H1 (cell line): ENCODE measurements around the gene BCKDHA. TPM values are rescaled to one million over a fixed set of nuclear protein-coding genes. Genes with fewer than 3 reads are reported as not detected.

Source experiments
- CTCF ChIA-PET: fragments of 300-600 bp; sonication (Branson Sonifier 250); formaldehyde crosslinking; loops from one replicate; lab custom pipeline; 2021; ENCODE audit not compliant: partially characterized antibody; lab: Charles Lee
- POLR2A ChIA-PET: fragments of 300-600 bp; sonication (Branson Sonifier 250); formaldehyde crosslinking; loops from one replicate; lab custom pipeline; 2021; ENCODE audit warnings: inconsistent platforms; ENCODE audit not compliant: partially characterized antibody; lab: Charles Lee
- DNase-seq, 2 experiments: peaks; one replicate each; pipeline versions ENCODE4 v3.0.0 to v3.0.0-alpha.2; 2010 to 2022; ENCODE audit warnings: low spot score in 2 of 2, low read depth in 1 of 2, mixed read lengths in 1 of 2
- FAIRE-seq: peaks from 2 replicates; lab custom pipeline; 2011; peaks lifted over from hg19 to GRCh38; lab: Jason Lieb, UNC
- H2AFZ ChIP-seq: 2 replicates; pipeline ENCODE4 v1.8.1; 2012; ENCODE audit warnings: low read length, inconsistent platforms
- H2AK5ac ChIP-seq: 2 replicates; pipeline ENCODE4 v1.6.1; 2013; ENCODE audit warnings: low read depth, low read length
- H2BK120ac ChIP-seq: replicated peaks from 2 replicates; pipeline ENCODE3; 2013; ENCODE audit warnings: low read depth, low read length, inconsistent platforms
- H2BK12ac ChIP-seq: 2 replicates; pipeline ENCODE4 v1.6.1; 2013; ENCODE audit warnings: low read depth, low read length
- H2BK15ac ChIP-seq: 2 replicates; pipeline ENCODE4 v1.6.1; 2013; ENCODE audit warnings: low read length
- H2BK20ac ChIP-seq: 2 replicates; pipeline ENCODE4 v1.6.1; 2013; ENCODE audit warnings: low read length
- H2BK5ac ChIP-seq: 2 replicates; pipeline ENCODE4 v1.6.1; 2013; ENCODE audit warnings: low read depth, low read length
- H3K14ac ChIP-seq: 2 replicates; pipeline ENCODE4 v1.6.1; 2013; ENCODE audit warnings: inconsistent platforms; ENCODE audit not compliant: insufficient read length
- H3K18ac ChIP-seq: 2 replicates; pipeline ENCODE4 v1.6.1; 2013; ENCODE audit warnings: low read length; ENCODE audit errors: extremely low read depth
- H3K23ac ChIP-seq: 2 replicates; pipeline ENCODE4 v1.6.1; 2013; ENCODE audit warnings: inconsistent platforms; ENCODE audit not compliant: insufficient read length
- H3K23me2 ChIP-seq: 2 replicates; pipeline ENCODE4 v1.6.1; 2013; ENCODE audit warnings: low read depth, low read length
- H3K27ac ChIP-seq: 2 replicates; pipeline ENCODE4 v1.6.1; 2011; ENCODE audit warnings: low read depth, low read length, inconsistent platforms
- H3K27me3 ChIP-seq, 4 experiments: replicated peaks in 1 of 4; 1 replicate in 1 of 4; 2 replicates in 3 of 4; pipeline versions ENCODE4 v1.6.1 to v1.8.1; 2011 to 2013; ENCODE audit warnings: low read length in 3 of 4, mild to moderate bottlenecking in 3 of 4, inconsistent platforms in 2 of 4, mixed read lengths in 2 of 4, moderate library complexity in 1 of 4; ENCODE audit not compliant: control insufficient read depth in 3 of 4, insufficient read depth in 3 of 4; ENCODE audit errors: extremely low read depth in 1 of 4
- H3K36me3 ChIP-seq, 4 experiments: 2 replicates each; pipeline versions ENCODE4 v1.6.1 to v1.8.1; 2011 to 2013; ENCODE audit warnings: mild to moderate bottlenecking in 4 of 4, low read length in 3 of 4, moderate library complexity in 2 of 4, control low read depth in 1 of 4, inconsistent platforms in 1 of 4; ENCODE audit not compliant: insufficient read depth in 4 of 4, control insufficient read depth in 2 of 4
- H3K4ac ChIP-seq: replicated peaks from 2 replicates; pipeline ENCODE3; 2013; ENCODE audit warnings: low read length, low read depth, mixed read lengths, inconsistent platforms; ENCODE audit not compliant: insufficient read length
- H3K4me1 ChIP-seq, 4 experiments: replicated peaks in 1 of 4; 1 replicate in 1 of 4; 2 replicates in 3 of 4; pipeline versions ENCODE4 v1.6.1 to v1.8.1; 2011 to 2013; ENCODE audit warnings: low read length in 3 of 4, inconsistent platforms in 2 of 4, mixed read lengths in 1 of 4; ENCODE audit not compliant: insufficient read depth in 4 of 4, control insufficient read depth in 3 of 4
- H3K4me2 ChIP-seq, 2 experiments: 2 replicates each; pipeline versions ENCODE4 v1.6.1 to v1.8.1; 2011 to 2013; ENCODE audit warnings: low read depth in 2 of 2, low read length in 2 of 2, control low read depth in 1 of 2, inconsistent platforms in 1 of 2, mild to moderate bottlenecking in 1 of 2; ENCODE audit not compliant: insufficient read depth in 1 of 2
- H3K4me3 ChIP-seq, 4 experiments: fragments of 200-600, 300-600 bp in 1 of 4; sonication (generic), shearing (Covaris generic), sonication (Bioruptor Twin) in 1 of 4; 2 replicates each; pipeline versions ENCODE4 v1.5.1 to v1.8.1; 2011 to 2016; ENCODE audit warnings: low read length in 4 of 4, low read depth in 3 of 4, control low read depth in 2 of 4, inconsistent platforms in 2 of 4, mild to moderate bottlenecking in 2 of 4, mixed read lengths in 1 of 4, moderate library complexity in 1 of 4; ENCODE audit not compliant: insufficient read depth in 2 of 4; ENCODE audit errors: extremely low read depth in 1 of 4
- H3K56ac ChIP-seq: replicated peaks from 2 replicates; pipeline ENCODE3; 2013; ENCODE audit warnings: low read depth, mild to moderate bottlenecking, mixed read lengths, low read length, inconsistent platforms; ENCODE audit not compliant: insufficient read length
- H3K79me1 ChIP-seq: 2 replicates; pipeline ENCODE4 v1.6.1; 2013; ENCODE audit warnings: low read depth, low read length, control low read depth
- H3K79me2 ChIP-seq, 2 experiments: 2 replicates each; pipeline versions ENCODE4 v1.6.1 to v1.8.1; 2012 to 2013; ENCODE audit warnings: low read length in 2 of 2, mild to moderate bottlenecking in 2 of 2, inconsistent platforms in 1 of 2; ENCODE audit not compliant: insufficient read depth in 2 of 2, control insufficient read depth in 1 of 2
- H3K9ac ChIP-seq, 4 experiments: replicated peaks in 1 of 4; 1 replicate in 1 of 4; 2 replicates in 3 of 4; pipeline versions ENCODE4 v1.6.1 to v1.8.1; 2011 to 2013; ENCODE audit warnings: low read depth in 3 of 4, low read length in 3 of 4, control low read depth in 2 of 4, mild to moderate bottlenecking in 2 of 4, moderate library complexity in 2 of 4, inconsistent platforms in 1 of 4; ENCODE audit errors: extremely low read depth in 1 of 4
- H3K9me3 ChIP-seq, 2 experiments: 2 replicates each; pipeline versions ENCODE4 v1.6.1 to v1.8.1; 2012 to 2013; ENCODE audit warnings: mild to moderate bottlenecking in 2 of 2, moderate library complexity in 2 of 2, control low read depth in 1 of 2, inconsistent platforms in 1 of 2, low read depth in 1 of 2, low read length in 1 of 2, mixed read lengths in 1 of 2; ENCODE audit not compliant: insufficient read depth in 2 of 2
- H4K20me1 ChIP-seq, 2 experiments: replicated peaks in 1 of 2; 2 replicates each; pipeline versions ENCODE3 to v1.8.1; 2011 to 2013; ENCODE audit warnings: inconsistent platforms in 2 of 2, low read length in 2 of 2, mild to moderate bottlenecking in 1 of 2; ENCODE audit not compliant: insufficient read depth in 2 of 2, control insufficient read depth in 1 of 2
- H4K5ac ChIP-seq: 2 replicates; pipeline ENCODE4 v1.6.1; 2013; ENCODE audit warnings: low read length, low read depth, mixed read lengths, inconsistent platforms; ENCODE audit not compliant: insufficient read length
- H4K8ac ChIP-seq: 2 replicates; pipeline ENCODE4 v1.8.0; 2013; ENCODE audit warnings: mild to moderate bottlenecking, moderate library complexity, low read length, inconsistent platforms; ENCODE audit not compliant: insufficient read depth; ENCODE audit errors: extremely low read depth
- H4K91ac ChIP-seq: replicated peaks from 2 replicates; pipeline ENCODE3; 2013; ENCODE audit warnings: low read length, mixed read lengths, inconsistent platforms; ENCODE audit not compliant: insufficient read length
- CBX5 ChIP-seq: fragments of 300-800, 300-1000 bp; sonication (generic); IDR thresholded peaks from 2 replicates; pipeline ENCODE4 v1.7.1; 2016; ENCODE audit warnings: antibody characterized with exemption, low read length, low read depth
- CEBPB ChIP-seq: IDR thresholded peaks from 2 replicates; pipeline ENCODE4 v1.6.1; 2012; ENCODE audit warnings: low read depth, low read length
- EP300 ChIP-seq, 2 experiments: IDR thresholded peaks; 1 replicate in 1 of 2; 2 replicates in 1 of 2; pipeline ENCODE4 v1.6.1; 2011 to 2012; ENCODE audit warnings: low read depth in 2 of 2, low read length in 2 of 2, mild to moderate bottlenecking in 2 of 2, borderline replicate concordance in 1 of 2, inconsistent platforms in 1 of 2, moderate library complexity in 1 of 2
- FOSL1 ChIP-seq: IDR thresholded peaks from 2 replicates; pipeline ENCODE4 v1.6.1; 2011; ENCODE audit warnings: mild to moderate bottlenecking, low read depth, low read length, moderate library complexity; ENCODE audit not compliant: insufficient read depth
- JUN ChIP-seq: IDR thresholded peaks from 2 replicates; pipeline ENCODE4 v1.6.1; 2011; ENCODE audit warnings: low read depth, mild to moderate bottlenecking, improper control_type of control experiment, low read length
- RAD21 ChIP-seq, 2 experiments: IDR thresholded peaks in 1 of 2; conservative IDR thresholded peaks in 1 of 2; 2 replicates each; pipeline ENCODE4 v1.6.1; 2011; ENCODE audit warnings: low read depth in 2 of 2, low read length in 2 of 2, improper control_type of control experiment in 1 of 2, inconsistent platforms in 1 of 2, mild to moderate bottlenecking in 1 of 2, moderate library complexity in 1 of 2
- RFX5 ChIP-seq: IDR thresholded peaks from 2 replicates; pipeline ENCODE4 v1.6.1; 2011; ENCODE audit warnings: low read depth, low read length, improper control_type of control experiment, borderline replicate concordance
- SIN3A ChIP-seq, 2 experiments: IDR thresholded peaks in 1 of 2; conservative IDR thresholded peaks in 1 of 2; 2 replicates each; pipeline ENCODE4 v1.6.1; 2011 to 2012; ENCODE audit warnings: low read length in 2 of 2, improper control_type of control experiment in 1 of 2, low read depth in 1 of 2, mild to moderate bottlenecking in 1 of 2
- SP1 ChIP-seq: IDR thresholded peaks from 2 replicates; pipeline ENCODE4 v1.6.1; 2011; ENCODE audit warnings: low read depth, low read length
- TAF7 ChIP-seq: optimal IDR thresholded peaks from 2 replicates; pipeline ENCODE3; 2011; ENCODE audit warnings: low read depth, mild to moderate bottlenecking, inconsistent platforms, low read length, moderate library complexity, borderline replicate concordance
- WGBS, 2 experiments: shearing (Covaris generic) in 1 of 2; methylation state at CpG; one replicate each; pipeline versions ENCODE4 v1.1.6 to v1.1.7; 2013 to 2015; ENCODE audit warnings: low lambda C conversion rate in 2 of 2, mixed read lengths in 2 of 2, inconsistent platforms in 1 of 2, low coverage in 1 of 2, missing lambda C conversion rate in 1 of 2; ENCODE audit not compliant: insufficient replicate concordance in 2 of 2, insufficient coverage in 1 of 2, insufficient read length in 1 of 2; ENCODE audit errors: extremely low coverage in 1 of 2, missing lambda C conversion rate in 1 of 2; 5-methylcytosine and 5-hydroxymethylcytosine counted together
- polyA plus RNA-seq, 7 experiments: library from polyadenylated mRNA; depleted of rRNA in 3 of 7; stranded (reverse) in 5 of 7; unstranded in 2 of 7; fragments of >200 nt in 5 of 7; fragments of 200-250 nt in 2 of 7; gene quantifications; 1 replicate in 5 of 7; 2 replicates in 1 of 7; 4 replicates in 1 of 7; pipeline versions ENCODE4 v1.2.1 to v1.2.3, GENCODE V29; 2011 to 2013; ENCODE audit warnings: missing spikeins in 2 of 7, mixed read lengths in 2 of 7
- total RNA-seq: library from RNA; stranded (reverse); fragmentation: NEBNext Ultra II Directional; extraction: Animal tissue kit (Norgen Biotek cat#: 25700); gene quantifications from 2 replicates; pipeline ENCODE4 v1.2.1, GENCODE V29; 2021
- TF ChIP-seq, protein P1 (sequence below): IDR thresholded peaks from 2 replicates; pipeline ENCODE4 v1.6.1; 2011; ENCODE audit warnings: low read length, improper control_type of control experiment

The BCKDHA gene
- total and polyA plus RNA-seq, 2 of the 8 experiments (the other 6 are each of a cell fraction or from before 2014, with no cell fraction given) = 14.2 to 69.6 TPM

DNA sequence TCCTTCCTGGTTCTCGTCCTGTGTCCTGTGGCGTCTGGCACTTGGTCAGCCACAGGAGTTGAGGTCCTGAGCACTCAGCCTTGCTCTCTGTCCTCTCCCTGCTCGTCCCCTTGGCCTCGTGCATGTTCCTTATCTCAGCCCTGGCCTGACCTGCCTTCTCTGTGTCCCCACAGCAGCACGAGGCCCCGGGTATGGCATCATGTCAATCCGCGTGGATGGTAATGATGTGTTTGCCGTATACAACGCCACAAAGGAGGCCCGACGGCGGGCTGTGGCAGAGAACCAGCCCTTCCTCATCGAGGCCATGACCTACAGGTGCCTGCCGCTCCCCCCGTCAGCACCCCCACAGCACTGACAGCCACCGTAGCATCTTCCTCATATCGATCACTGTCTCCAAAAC, 24.8 kb downstream of the BCKDHA start:
- no peak overlapping the region for H2AK5ac ChIP-seq
- ChIA-PET POLR2A (no interaction called here), CTCF (no interaction called here)
- H3K79me1 ChIP-seq = no peaks in the 10 kb centered on the region
- DNase-seq (no peak), FAIRE-seq (no peak)
- no peaks in the 10 kb centered on the region for H3K79me2 ChIP-seq
- H3K14ac ChIP-seq = no peak overlapping the region
- no peak overlapping the region for H2BK20ac ChIP-seq
- no peak overlapping the region for H4K91ac ChIP-seq
- no peak overlapping the region for H2AFZ ChIP-seq
- H3K27ac ChIP-seq = no peak overlapping the region
- no peak overlapping the region for H3K9ac ChIP-seq
- peaks cover 0 to 9% (median 0%) of the 10 kb centered on the region in 4 experiments; a peak in 2 of 7 replicates for H3K4me1 ChIP-seq
- H3K18ac ChIP-seq = no peak overlapping the region
- no peaks in the 10 kb centered on the region for H3K27me3 ChIP-seq
- H4K8ac ChIP-seq = no peak overlapping the region
- no peak overlapping the region for H2BK12ac ChIP-seq
- no peak overlapping the region for H3K4me3 ChIP-seq
- no peak overlapping the region for H3K23ac ChIP-seq
- 90% methylated on average over 14 of the region's 18 CpGs; no CpG with 5 or more reads in 1 of the 2 experiments for WGBS, 2 experiments
- H3K56ac ChIP-seq = no peak overlapping the region
- no peak overlapping the region for H3K4me2 ChIP-seq
- H3K4ac ChIP-seq = no peak overlapping the region
- no peak overlapping the region for H4K5ac ChIP-seq
- H4K20me1 ChIP-seq = no peaks in the 10 kb centered on the region
- H3K36me3 ChIP-seq = peaks cover 0 to 10% (median 2%) of the 10 kb centered on the region in 4 experiments; a peak in 6 of 8 replicates
- H2BK120ac ChIP-seq = no peak overlapping the region
- peaks cover 4% of the 10 kb centered on the region; the same call in 1 of the 2 replicates for H3K23me2 ChIP-seq
- H3K9me3 ChIP-seq = no peaks in the 10 kb centered on the region
- H2BK5ac ChIP-seq = no peak overlapping the region
- no peak overlapping the region for H2BK15ac ChIP-seq
- TF ChIP-seq EP300 (IDR thresholded peaks at IDR 0.05; ENCODE audit: borderline replicate concordance in 1 of 2, low read depth in 2 of 2, low read length in 2 of 2) = no peak
- TF ChIP-seq JUN = no peak
- TF ChIP-seq SP1 = no peak
- no peak for TF ChIP-seq SIN3A (conservative IDR thresholded peaks at IDR 0.05 in 1 of 2, IDR thresholded peaks at IDR 0.05 in 1 of 2; ENCODE audit: low read depth in 1 of 2, low read length in 2 of 2)
- no peak for TF ChIP-seq RAD21 (IDR thresholded peaks at IDR 0.05 in 1 of 2, conservative IDR thresholded peaks at IDR 0.05 in 1 of 2; ENCODE audit: low read depth in 2 of 2, low read length in 2 of 2)
- TF ChIP-seq CBX5 = no peak
- TF ChIP-seq RFX5 = no peak
- TF ChIP-seq FOSL1 = no peak
- no peak for TF ChIP-seq TAF7
- no peak for TF ChIP-seq CEBPB
- TF ChIP-seq, protein P1, sequence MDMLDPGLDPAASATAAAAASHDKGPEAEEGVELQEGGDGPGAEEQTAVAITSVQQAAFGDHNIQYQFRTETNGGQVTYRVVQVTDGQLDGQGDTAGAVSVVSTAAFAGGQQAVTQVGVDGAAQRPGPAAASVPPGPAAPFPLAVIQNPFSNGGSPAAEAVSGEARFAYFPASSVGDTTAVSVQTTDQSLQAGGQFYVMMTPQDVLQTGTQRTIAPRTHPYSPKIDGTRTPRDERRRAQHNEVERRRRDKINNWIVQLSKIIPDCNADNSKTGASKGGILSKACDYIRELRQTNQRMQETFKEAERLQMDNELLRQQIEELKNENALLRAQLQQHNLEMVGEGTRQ = no peak
